A549 (cell line): ENCODE data around the gene MGAT5. TPM values are rescaled to one million over a fixed set of nuclear protein-coding genes. Genes with fewer than 3 reads are reported as not detected.

Source experiments
- ATAC-seq, 2 experiments: fragments of 200-7000 bp in 1 of 2; fragments of >200 bp in 1 of 2; cut with Nextera tagmentation in 1 of 2; cut with Tn5 transposase in 1 of 2; 3 replicates each; pipeline versions ENCODE4 v1.8.0 to v1.9.1; 2018 to 2020; ENCODE audit warnings: mild to moderate bottlenecking in 1 of 2, moderate library complexity in 1 of 2
- CTCF ChIA-PET: fragments of 300-600 bp; sonication (Branson Sonifier 250); formaldehyde crosslinking; extraction: SDS; loops from one replicate; lab custom pipeline; 2021; ENCODE audit warnings: antibody characterized with exemption, inconsistent platforms; lab: Yijun Ruan, JAX
- POLR2A ChIA-PET: fragments of 350-600 bp; formaldehyde crosslinking; extraction: SDS; loops from one replicate; lab custom pipeline; 2021; ENCODE audit warnings: antibody characterized with exemption, inconsistent platforms; lab: Yijun Ruan, JAX
- DNase-seq, 2 experiments: peaks; one replicate each; pipeline versions ENCODE4 v3.0.0 to v3.0.0-alpha.2; 2011 to 2016; ENCODE audit warnings: low read depth in 1 of 2, low spot score in 1 of 2
- FAIRE-seq: peaks from 2 replicates; lab custom pipeline; 2011; peaks lifted over from hg19 to GRCh38; lab: Jason Lieb, UNC
- H3K27ac ChIP-seq, 2 experiments: fragments of >200 bp; sonication (Bioruptor Twin); formaldehyde crosslinking; 3 replicates each; pipeline ENCODE4 v1.5.1; 2016 to 2017
- H3K4me1 ChIP-seq: fragments of >200 bp; sonication (Bioruptor Twin); formaldehyde crosslinking; 3 replicates; pipeline ENCODE4 v1.6.1; 2016
- H3K4me2 ChIP-seq: fragments of >200 bp; sonication (Bioruptor Twin); formaldehyde crosslinking; 3 replicates; pipeline ENCODE4 v1.6.1; 2016
- H3K4me3 ChIP-seq: fragments of >200 bp; sonication (Bioruptor Twin); formaldehyde crosslinking; 3 replicates; pipeline ENCODE4 v1.5.1; 2016
- H3K9me3 ChIP-seq: fragments of >200 bp; sonication (Bioruptor Twin); formaldehyde crosslinking; 3 replicates; pipeline ENCODE4 v1.6.1; 2016
- CBX8 ChIP-seq: fragments of 200-600 bp; sonication (generic); IDR thresholded peaks from 2 replicates; pipeline ENCODE4 v1.6.1; 2016
- CEBPB ChIP-seq, 2 experiments: fragments of >200 bp in 1 of 2; sonication (Bioruptor Twin) in 1 of 2; formaldehyde crosslinking in 1 of 2; IDR thresholded peaks; 2 replicates each; pipeline ENCODE4 v1.6.1; 2012 to 2016
- EHMT2 ChIP-seq: fragments of 200-600 bp; sonication (generic); IDR thresholded peaks from 2 replicates; pipeline ENCODE4 v1.6.1; 2016; ENCODE audit warnings: antibody characterized with exemption, low read depth, mild to moderate bottlenecking, moderate library complexity
- EP300 ChIP-seq, 2 experiments: fragments of >200 bp; sonication (Bioruptor Twin); formaldehyde crosslinking; IDR thresholded peaks; 2 replicates in 1 of 2; 3 replicates in 1 of 2; pipeline ENCODE4 v1.6.1; 2016 to 2017
- FOSB ChIP-seq: fragments of 250-450 bp; sonication (Bioruptor Pico); IDR thresholded peaks from 2 replicates; pipeline ENCODE4 v1.5.0; 2020; ENCODE audit warnings: mild to moderate bottlenecking, moderate library complexity
- HDAC2 ChIP-seq: fragments of 200-600 bp; sonication (generic); IDR thresholded peaks from 2 replicates; pipeline ENCODE4 v1.6.1; 2016
- HEYL ChIP-seq: fragments of 250-450 bp; sonication (Bioruptor Pico); IDR thresholded peaks from 2 replicates; pipeline ENCODE4 v1.8.0; 2021; ENCODE audit warnings: mild to moderate bottlenecking, moderate library complexity
- JUNB ChIP-seq: fragments of >200 bp; sonication (Bioruptor Twin); formaldehyde crosslinking; IDR thresholded peaks from 2 replicates; pipeline ENCODE4 v1.6.1; 2016
- KDM1A ChIP-seq: fragments of 200-600 bp; sonication (generic); IDR thresholded peaks from 2 replicates; pipeline ENCODE4 v1.6.1; 2016; ENCODE audit warnings: low read depth, mild to moderate bottlenecking
- KDM5A ChIP-seq: fragments of 200-600 bp; sonication (generic); IDR thresholded peaks from 2 replicates; pipeline ENCODE4 v1.6.1; 2016; ENCODE audit warnings: antibody characterized with exemption, mild to moderate bottlenecking
- MAZ ChIP-seq: fragments of 150-350 bp; IDR thresholded peaks from 2 replicates; pipeline ENCODE4 v1.6.1; 2014; ENCODE audit warnings: antibody characterized with exemption, low read depth, low read length, borderline replicate concordance
- NFE2L2 ChIP-seq: fragments of 150-350 bp; conservative IDR thresholded peaks from 2 replicates; pipeline ENCODE4 v1.6.1; 2014; ENCODE audit warnings: low read length
- NPAS2 ChIP-seq: fragments of 250-450 bp; sonication (Bioruptor Pico); IDR thresholded peaks from 2 replicates; pipeline ENCODE4 v1.8.0; 2022; ENCODE audit warnings: mild to moderate bottlenecking, moderate library complexity, borderline replicate concordance
- PBX3 ChIP-seq: IDR thresholded peaks from 2 replicates; pipeline ENCODE4 v1.6.1; 2012
- PHF8 ChIP-seq: fragments of 200-600 bp; sonication (generic); IDR thresholded peaks from 2 replicates; pipeline ENCODE4 v1.6.1; 2016; ENCODE audit warnings: low read depth, mild to moderate bottlenecking, antibody characterized with exemption, moderate library complexity, borderline replicate concordance
- POLR2A ChIP-seq: IDR thresholded peaks from 2 replicates; pipeline ENCODE4 v1.6.1; 2012; ENCODE audit warnings: mild to moderate bottlenecking, low read length
- POLR2AphosphoS2 ChIP-seq: conservative IDR thresholded peaks from 2 replicates; pipeline ENCODE4 v1.6.1; 2012; ENCODE audit warnings: low read length, improper control_type of control experiment, inconsistent platforms
- RFX5 ChIP-seq: fragments of 450-650 bp; IDR thresholded peaks from 2 replicates; pipeline ENCODE4 v1.7.1; 2014; ENCODE audit warnings: antibody characterized with exemption, mild to moderate bottlenecking, moderate library complexity
- TFCP2L1 ChIP-seq: fragments of 250-450 bp; sonication (Bioruptor Pico); IDR thresholded peaks from 2 replicates; pipeline ENCODE4 v1.5.0; 2021; ENCODE audit warnings: mild to moderate bottlenecking
- TP53 ChIP-seq: fragments of 250-450 bp; sonication (Bioruptor Pico); IDR thresholded peaks from 2 replicates; pipeline ENCODE4 v1.5.0; 2021; ENCODE audit warnings: mild to moderate bottlenecking, moderate library complexity
- ZC3H11A ChIP-seq: fragments of 450-650 bp; IDR thresholded peaks from 2 replicates; pipeline ENCODE4 v1.6.1; 2014; ENCODE audit warnings: antibody characterized with exemption, mild to moderate bottlenecking
- ZSCAN20 ChIP-seq: fragments of 250-450 bp; sonication (Bioruptor Pico); IDR thresholded peaks from 2 replicates; pipeline ENCODE4 v1.8.0; 2022; ENCODE audit warnings: mild to moderate bottlenecking, moderate library complexity
- WGBS: methylation state at CpG from one replicate; pipeline ENCODE4 v1.1.6; 2017; ENCODE audit errors: missing lambda C conversion rate; 5-methylcytosine and 5-hydroxymethylcytosine counted together
- polyA plus RNA-seq, 4 experiments: library from polyadenylated mRNA; depleted of rRNA in 3 of 4; stranded (reverse); fragments of >200 nt; fragmentation: RNase III in 1 of 4; extraction: RNeasy Plus Mini Kit Qiagen cat#74134 plus additional on column Dnase treatment in 1 of 4; gene quantifications; 2 replicates in 3 of 4; 3 replicates in 1 of 4; pipeline ENCODE4 v1.2.3, GENCODE V29; 2011 to 2017
- TF ChIP-seq, protein P1 (sequence below): fragments of >200 bp; sonication (Bioruptor Twin); formaldehyde crosslinking; IDR thresholded peaks from 3 replicates; pipeline ENCODE4 v1.5.1; 2016
- TF ChIP-seq, protein P2 (sequence below): IDR thresholded peaks from 2 replicates; pipeline ENCODE4 v1.6.1; 2012
- TF ChIP-seq, protein P3 (sequence below): fragments of 150-350 bp; IDR thresholded peaks from 2 replicates; pipeline ENCODE4 v1.6.1; 2014; ENCODE audit warnings: low read depth, mild to moderate bottlenecking, low read length

Gene MGAT5
- polyA plus RNA-seq, 2 of the 4 experiments (the other 2 are of a cell fraction), result 13.2 to 17.1 TPM

DNA sequence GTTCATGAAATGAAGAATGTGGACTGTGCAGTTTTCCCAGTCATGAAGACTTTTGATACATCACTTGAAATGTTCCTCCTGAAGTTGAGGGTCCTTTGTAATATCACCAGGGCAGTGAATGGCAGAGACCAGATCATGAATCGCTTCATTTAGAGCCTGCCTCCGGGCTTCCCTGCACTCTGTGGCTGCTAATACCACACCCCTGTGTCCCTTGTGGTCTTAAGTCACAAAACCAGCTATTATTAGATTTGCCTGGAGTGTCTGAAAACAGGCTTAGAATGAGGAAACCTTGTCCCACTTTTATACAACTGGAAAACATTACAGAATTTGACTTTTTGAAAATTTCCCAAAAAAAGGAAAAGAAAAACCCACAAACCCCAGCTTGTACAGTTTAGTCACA lies 147.9 kb downstream of the MGAT5 start:
- H3K4me3 ChIP-seq, result no peak overlapping the region
- no peak for TF ChIP-seq KDM5A
- TF ChIP-seq POLR2AphosphoS2, result no peak
- TF ChIP-seq TFCP2L1 (CRISPR knock-in tag), result no peak
- TF ChIP-seq NFE2L2, result no peak
- no peak for TF ChIP-seq CEBPB (IDR thresholded peaks at IDR 0.05)
- TF ChIP-seq, protein P1, sequence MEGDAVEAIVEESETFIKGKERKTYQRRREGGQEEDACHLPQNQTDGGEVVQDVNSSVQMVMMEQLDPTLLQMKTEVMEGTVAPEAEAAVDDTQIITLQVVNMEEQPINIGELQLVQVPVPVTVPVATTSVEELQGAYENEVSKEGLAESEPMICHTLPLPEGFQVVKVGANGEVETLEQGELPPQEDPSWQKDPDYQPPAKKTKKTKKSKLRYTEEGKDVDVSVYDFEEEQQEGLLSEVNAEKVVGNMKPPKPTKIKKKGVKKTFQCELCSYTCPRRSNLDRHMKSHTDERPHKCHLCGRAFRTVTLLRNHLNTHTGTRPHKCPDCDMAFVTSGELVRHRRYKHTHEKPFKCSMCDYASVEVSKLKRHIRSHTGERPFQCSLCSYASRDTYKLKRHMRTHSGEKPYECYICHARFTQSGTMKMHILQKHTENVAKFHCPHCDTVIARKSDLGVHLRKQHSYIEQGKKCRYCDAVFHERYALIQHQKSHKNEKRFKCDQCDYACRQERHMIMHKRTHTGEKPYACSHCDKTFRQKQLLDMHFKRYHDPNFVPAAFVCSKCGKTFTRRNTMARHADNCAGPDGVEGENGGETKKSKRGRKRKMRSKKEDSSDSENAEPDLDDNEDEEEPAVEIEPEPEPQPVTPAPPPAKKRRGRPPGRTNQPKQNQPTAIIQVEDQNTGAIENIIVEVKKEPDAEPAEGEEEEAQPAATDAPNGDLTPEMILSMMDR, result no peak
- no peak for TF ChIP-seq CBX8
- no peak for TF ChIP-seq EP300 (IDR thresholded peaks at IDR 0.05)
- TF ChIP-seq, protein P2, sequence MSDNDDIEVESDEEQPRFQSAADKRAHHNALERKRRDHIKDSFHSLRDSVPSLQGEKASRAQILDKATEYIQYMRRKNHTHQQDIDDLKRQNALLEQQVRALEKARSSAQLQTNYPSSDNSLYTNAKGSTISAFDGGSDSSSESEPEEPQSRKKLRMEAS, result no peak
- no peak for TF ChIP-seq POLR2A
- no peak for TF ChIP-seq PHF8
- no peak for TF ChIP-seq ZSCAN20 (CRISPR knock-in tag)
- no peak for TF ChIP-seq EHMT2
- CTCF ChIA-PET, result interaction anchor here (0.8 to 1.8 kb wide), 4 partner anchors 10 to 283 kb away, joined by 3 to 6 read pairs (median 4); no protein-coding TSS in a partner anchor
- H3K4me1 ChIP-seq, result peaks cover 7% of the 10 kb centered on the region; the same call in 1 of the 3 replicates
- POLR2A ChIA-PET, result no interaction called here
- no peak for FAIRE-seq
- 89% methylated on average over 2 of the region's 2 CpGs for WGBS
- no peak overlapping the region for H3K27ac ChIP-seq
- ATAC-seq, result no peak
- H3K4me2 ChIP-seq, result no peak overlapping the region
- DNase-seq, result no peak
- H3K9me3 ChIP-seq, result no peaks in the 10 kb centered on the region

DNA sequence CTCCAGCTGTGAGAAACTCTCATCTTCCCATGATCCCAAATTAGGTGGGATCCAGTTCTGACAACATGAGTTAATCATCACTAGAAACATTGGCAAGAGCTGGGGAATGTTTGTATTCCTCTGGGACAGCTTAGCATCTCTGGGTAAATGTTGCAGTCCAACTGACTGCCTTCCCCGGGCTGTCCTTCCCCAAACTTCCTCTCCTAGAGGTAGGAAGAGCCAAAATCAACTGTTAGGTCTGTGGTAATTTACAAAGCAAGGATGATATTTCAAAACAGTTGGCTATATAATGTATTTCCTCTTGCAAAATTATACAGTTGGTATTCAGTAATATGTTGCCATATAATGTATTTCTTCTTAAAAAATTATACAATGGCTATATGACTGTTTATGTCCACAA lies 148.5 kb downstream of the MGAT5 start:
- ATAC-seq, result no peak
- no peak for DNase-seq
- H3K9me3 ChIP-seq, result no peaks in the 10 kb centered on the region
- ChIA-PET POLR2A (no interaction called here), CTCF (interaction anchor here (0.8 to 1.1 kb wide), 2 partner anchors 26 to 48 kb away, joined by 3 read pairs; no protein-coding TSS in a partner anchor)
- no peak for FAIRE-seq
- 4% methylated on average over 1 of the region's 1 CpG for WGBS
- no peak overlapping the region for H3K4me3 ChIP-seq
- no peak overlapping the region for H3K4me2 ChIP-seq
- TF ChIP-seq TP53 (CRISPR knock-in tag), result no peak
- no peak for TF ChIP-seq MAZ
- TF ChIP-seq EHMT2, result no peak
- no peak for TF ChIP-seq HDAC2
- TF ChIP-seq ZC3H11A, result no peak
- TF ChIP-seq KDM1A, result no peak
- TF ChIP-seq HEYL (CRISPR knock-in tag), result no peak
- TF ChIP-seq RFX5, result no peak
- no peak for TF ChIP-seq NPAS2 (CRISPR knock-in tag)
- TF ChIP-seq POLR2AphosphoS2, result no peak
- no peak for TF ChIP-seq NFE2L2
- no peak for TF ChIP-seq CBX8
- no peak for TF ChIP-seq JUNB
- TF ChIP-seq, protein P3, sequence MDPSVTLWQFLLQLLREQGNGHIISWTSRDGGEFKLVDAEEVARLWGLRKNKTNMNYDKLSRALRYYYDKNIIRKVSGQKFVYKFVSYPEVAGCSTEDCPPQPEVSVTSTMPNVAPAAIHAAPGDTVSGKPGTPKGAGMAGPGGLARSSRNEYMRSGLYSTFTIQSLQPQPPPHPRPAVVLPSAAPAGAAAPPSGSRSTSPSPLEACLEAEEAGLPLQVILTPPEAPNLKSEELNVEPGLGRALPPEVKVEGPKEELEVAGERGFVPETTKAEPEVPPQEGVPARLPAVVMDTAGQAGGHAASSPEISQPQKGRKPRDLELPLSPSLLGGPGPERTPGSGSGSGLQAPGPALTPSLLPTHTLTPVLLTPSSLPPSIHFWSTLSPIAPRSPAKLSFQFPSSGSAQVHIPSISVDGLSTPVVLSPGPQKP, result no peak
- no peak for TF ChIP-seq PBX3
- no peak for TF ChIP-seq FOSB (CRISPR knock-in tag)
- H3K4me1 ChIP-seq, result peaks cover 7% of the 10 kb centered on the region; the same call in 1 of the 3 replicates
- H3K27ac ChIP-seq, result no peak overlapping the region
